Colon (tissue), 2 donors: ENCODE results near the gene SF3B3.

ENCODE experiments used
- FAIRE-seq: peaks from 2 replicates; lab custom pipeline; 2012; peaks lifted over from hg19 to GRCh38; lab: Jason Lieb, UNC
- donor health status: control.
- donor health status: control.

SF3B3 gene

DNA sequence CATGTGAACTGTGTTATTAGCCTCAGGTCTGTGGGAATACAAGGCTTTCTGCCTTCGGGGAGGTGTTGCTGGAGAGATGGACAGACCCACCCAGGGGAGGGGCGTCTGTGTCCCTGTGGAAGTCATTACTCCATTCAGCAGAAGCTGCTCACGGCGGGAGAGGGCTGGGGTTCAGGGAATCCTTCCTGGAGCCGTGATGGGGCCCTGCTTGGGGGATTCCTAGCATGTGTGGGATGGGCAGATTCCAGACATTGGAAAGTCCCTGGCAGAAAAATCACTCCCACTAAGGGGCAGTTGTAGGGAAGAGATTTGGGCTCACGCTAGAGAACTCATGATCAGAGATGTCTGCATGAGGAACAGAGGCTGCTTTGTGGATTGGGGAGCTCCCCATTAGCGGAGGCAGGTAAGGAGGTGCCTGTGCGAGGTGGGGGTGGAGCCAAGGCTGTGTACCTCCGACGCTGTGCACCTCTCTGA, 66.4 kb downstream of the SF3B3 start:
- FAIRE-seq: no peak

DNA sequence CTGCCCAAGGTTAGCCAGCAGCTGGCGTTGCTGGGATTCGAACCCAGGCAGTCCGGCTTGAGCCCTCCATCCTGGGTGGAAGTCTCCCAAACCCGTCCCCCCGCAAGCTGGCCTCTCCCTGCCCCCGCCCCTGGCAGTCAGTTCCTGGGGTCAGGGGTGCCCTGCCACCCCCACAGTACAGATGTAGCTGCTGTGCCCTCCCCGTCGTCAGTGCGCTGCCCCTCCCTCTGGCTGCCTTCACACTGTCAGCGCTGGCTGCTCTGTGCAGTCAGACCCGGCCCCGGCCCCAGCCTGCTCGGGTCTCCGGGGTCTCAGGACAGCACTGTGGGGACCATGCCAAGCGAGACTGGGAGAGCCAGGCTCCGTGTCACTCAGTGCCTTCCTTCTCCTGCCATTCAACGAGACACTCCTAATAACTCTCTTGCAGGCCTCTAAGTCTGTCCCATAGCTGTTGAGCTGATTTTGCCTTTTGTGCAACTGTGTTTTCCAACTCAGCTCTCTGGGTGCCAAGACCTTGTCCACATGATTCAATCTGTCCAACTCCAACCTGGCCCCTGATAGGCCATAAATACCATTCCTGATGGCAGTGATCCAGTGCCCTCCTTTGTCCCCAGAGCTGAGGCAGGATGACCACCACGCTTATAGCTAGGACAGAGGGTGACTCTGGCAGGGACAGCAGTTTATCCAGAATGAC, 67.3 kb downstream of the SF3B3 start:
- FAIRE-seq: no peak

DNA sequence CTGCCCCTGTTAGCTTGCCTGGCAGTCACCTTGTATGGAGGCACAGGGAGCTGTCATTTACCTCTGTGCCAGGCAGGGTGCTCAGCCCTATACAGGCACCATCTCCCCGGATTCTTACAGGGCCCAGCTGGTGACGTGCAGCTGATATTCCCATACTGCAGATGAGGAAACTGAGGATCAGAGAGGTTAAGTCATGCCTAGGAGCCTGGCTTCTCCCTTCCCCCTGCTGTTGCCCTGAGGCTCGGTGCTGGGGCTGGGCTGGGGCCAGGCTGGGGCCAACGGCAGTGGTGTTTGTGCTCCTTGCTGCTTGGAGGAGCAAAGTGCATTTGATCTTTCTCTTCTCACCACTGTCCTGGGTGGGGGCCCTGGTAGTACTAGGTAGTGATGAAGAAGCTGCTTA, 68.0 kb downstream of the SF3B3 start:
- FAIRE-seq: no peak

DNA sequence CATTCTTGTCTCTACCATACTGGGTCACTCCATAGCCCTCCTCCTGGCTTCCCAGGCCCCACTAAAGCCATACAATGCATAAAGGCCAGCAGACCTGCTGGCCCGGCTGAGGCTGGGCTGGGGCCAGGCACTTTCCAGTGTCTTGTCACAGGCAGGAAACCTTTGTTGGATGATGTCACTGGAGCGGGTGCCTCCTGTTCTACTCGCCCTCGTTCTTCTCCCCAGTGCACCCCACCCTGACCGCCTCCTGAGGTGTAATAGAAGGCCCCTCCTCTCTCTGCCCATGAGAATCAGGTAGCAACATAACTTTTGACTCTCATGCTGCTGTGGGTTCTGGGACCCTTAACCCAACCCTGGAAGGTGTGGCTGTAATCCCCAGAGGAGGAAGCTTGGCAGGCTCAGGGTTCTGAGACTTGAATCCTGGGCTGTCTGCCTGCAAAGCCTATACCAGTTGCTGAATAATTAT, 68.5 kb downstream of the SF3B3 start:
- no peak for FAIRE-seq

DNA sequence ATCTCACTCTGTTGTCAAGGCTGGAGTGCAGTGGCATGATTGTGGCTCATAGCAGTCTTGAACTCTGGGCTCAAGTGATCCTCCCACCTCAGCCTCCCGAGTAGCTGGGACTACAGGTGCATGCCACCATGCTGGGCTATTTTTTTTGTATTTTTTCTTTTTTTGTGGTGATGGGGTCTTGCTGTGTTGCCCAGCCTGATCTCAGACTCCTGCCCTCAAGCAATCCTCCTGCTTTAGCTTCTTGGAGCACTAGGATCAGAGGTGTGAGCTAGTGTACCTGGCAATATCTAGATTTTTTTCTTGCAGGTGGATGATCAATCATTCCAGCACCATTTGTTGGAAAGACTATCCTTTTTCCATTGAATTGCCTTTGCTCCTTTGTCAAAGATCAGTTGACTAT, 69.9 kb downstream of the SF3B3 start:
- FAIRE-seq: no peak

DNA sequence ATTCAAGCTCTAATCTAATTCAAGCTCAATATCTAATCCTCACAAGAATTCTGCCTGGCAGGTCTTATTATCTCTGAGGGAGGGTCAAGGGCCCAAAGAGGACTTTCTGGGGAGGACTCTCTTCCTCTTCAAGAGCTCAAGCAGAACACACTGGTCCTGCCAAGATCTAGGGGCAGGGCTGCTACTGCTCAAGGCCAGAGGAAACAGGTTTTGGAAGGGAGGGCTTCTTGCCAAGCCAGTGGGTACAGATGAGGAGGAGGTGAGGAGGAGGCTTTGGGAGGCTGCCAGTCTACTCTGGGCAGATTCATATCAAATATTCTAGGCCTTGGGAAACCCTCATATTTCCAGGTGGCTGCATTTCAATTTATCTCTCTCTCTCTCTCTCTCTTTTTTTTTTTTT, 71.0 kb downstream of the SF3B3 start:
- no peak for FAIRE-seq

DNA sequence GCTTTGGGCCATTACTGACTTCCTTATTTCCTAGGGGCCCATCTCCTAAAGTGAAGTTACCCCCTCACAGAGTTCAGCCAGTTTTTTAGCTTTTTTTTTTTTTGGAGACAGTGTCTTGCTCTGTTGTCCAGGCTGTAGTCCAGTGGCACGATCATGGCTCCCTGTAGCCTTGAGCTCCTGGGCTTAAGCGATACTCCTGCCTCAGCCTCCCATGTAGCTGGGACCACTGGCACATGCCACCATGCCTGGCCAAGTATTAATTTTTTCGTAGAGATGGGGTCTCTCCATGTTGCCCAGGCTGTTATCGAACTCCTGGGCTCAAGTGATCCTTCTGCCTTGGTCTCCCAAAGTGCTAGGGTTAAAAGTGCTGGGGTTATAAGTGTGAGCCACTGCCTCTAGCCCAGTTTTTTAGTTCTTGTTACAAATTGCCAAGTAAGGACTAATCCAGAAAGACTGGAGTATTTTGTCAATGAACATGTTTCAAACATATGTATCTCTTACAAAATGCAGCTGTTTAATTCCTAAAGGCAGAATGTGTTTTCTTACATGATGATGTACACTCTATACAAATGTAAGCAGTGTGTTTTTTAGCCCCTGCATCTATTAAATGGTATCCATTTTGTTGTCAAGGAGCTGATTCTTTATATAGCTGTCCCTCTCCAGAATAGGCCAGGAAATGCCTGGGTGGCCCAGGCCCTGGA, 73.7 kb downstream of the SF3B3 start:
- FAIRE-seq: no peak

DNA sequence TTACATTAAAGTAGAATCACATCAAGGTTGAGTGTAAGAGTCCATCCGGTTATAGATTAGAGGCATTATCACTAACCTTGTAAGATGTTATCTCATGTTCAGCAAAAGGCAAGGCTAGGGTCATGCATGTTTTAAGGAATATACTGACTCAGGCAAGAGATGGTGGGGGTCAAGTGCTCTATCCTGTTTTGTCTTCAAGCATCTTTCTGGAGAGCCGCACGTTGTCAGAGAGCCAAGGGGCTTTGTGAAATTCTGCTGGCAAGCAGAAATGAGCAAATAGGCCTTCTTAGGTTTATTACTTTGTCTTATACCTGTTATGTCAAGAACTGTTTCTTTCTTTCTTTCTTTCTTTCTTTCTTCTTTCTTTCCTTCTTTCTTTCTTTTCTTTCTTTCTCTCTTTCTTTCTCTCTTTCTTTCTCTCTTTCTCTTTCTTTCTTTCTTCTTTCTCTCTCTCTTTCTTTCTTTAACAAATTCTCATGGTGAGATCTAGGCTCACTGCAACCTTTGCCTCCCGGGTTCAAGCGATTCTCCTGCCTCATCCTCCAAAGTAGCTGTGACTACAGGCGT, 75.4 kb downstream of the SF3B3 start:
- FAIRE-seq: no peak

DNA sequence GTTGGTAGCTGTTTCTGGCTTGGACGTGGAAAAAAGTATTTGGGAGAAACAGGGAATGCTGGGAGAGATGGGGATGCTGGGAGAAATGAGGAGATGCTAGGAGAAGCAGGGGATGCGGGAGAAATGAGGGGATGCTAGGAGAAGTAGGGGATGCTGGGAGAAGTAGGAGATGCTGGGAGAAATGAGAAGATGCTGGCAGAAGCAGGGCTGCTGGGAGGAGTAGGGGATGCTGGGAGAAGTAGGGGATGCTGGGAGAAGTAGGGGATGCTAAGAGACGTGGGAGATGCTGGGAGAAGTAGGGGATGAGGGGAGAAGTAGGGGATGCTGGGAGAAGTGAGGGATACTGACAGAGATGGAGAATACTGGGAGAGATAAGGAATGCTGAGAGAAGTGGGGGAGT, 77.1 kb downstream of the SF3B3 start:
- FAIRE-seq: no peak

DNA sequence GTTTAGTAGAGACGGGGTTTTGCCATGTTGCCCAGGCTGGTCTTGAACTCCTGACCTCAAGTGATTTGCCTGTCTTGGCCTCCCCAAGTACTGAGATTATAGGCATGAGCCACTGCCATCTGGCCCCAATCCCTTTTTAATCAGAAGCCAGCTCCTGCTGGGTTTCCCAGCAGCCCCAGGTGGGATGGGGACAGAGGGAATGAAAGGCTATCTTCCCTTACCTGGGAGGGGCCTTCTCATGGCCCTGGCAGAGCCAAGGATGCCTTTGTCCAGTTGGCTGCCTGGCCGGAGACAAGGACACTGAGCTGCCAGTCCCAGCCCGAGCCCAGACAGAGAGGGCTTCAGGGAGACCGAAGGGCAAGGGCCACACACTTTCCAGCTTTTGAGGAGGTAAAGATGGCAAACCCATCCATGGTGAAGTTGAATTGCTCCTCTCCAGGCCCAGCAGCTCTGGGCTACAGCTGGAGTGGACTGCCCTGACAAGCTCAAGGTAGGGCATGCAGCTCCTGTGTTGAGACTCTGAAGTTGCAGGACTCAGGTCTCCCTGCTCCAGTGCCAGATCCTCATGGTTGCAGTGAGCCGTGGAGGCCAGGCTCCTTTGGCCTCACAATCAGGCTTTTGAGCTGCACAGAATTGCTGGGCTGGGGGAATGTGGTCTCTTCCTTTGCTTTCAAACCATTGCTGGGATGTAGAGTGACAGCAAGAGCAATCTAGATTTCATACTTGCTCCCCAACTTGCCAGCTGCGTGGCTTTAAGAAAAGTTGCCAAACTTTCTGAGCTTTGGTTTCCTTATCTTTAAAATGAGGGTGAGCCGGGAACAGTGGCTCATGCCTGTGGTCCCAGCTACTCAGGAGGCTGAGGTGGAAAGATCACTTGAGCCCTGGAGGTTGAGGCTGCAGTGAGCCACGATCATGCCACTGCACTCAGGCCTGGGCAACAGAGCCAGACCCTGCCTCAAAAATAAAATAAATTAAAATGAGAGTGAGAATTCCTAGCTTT, 78.3 kb downstream of the SF3B3 start:
- no peak for FAIRE-seq

DNA sequence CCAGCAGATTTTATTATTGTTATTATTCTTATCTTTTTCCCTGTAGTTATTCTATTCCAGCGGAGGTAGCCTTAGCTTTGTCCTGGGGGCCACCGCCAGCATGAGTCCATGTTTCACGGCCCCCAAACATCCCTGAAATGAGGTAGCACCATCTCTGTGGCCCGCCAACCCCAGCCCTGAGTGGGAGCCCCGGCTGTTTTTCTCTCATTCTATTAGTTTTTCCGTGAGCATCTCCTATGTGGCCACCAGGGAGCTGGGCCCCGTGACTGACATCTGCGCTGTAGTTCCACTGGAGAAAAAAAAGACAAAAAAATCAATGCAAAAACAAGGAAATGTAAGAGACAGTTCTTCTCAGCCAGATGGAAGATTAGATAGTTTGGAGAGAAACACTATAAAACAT, 79.2 kb downstream of the SF3B3 start:
- no peak for FAIRE-seq

DNA sequence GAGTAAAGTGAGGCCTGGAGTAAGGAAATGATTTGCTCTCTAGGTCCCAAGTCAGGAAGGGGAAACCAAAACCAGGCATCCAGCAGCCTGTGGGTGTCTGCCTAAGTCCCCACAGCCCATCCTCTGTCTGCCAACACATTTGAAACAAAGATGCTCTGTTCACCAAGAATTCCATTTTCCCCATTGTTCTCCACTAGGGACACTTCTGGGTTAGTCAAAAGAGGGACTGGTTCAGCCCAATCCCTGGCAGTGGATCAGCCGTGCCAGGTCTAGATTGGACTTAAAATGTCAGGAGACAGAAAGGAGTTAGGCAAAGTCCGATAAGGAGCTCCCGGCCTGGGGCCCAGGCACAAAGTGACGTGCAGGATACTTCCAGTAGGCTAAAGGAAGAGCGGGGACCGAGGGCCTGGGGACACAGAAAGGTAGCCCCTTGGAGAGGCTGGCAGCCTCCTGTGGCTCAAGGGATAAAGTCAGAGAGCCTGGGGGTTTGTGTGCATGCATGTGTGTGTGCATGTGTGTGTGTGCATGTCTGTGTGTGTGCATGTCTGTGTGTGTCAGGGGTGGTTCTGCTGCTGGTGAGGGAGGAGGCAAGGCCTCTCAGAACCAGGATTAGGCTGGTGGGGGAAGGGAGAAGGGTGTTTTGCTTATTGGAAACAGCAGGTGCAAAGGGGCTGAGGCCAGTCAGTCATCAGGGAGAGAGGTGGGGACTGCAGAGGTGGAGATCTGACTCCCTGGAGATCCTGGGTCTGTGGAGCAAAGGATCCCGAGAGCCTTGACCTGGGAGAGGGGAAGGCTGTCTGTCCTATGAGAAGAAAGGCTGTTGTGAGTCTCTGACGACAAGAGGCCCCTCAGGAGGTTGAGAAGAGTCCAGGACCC, 81.0 kb downstream of the SF3B3 start:
- no peak for FAIRE-seq

DNA sequence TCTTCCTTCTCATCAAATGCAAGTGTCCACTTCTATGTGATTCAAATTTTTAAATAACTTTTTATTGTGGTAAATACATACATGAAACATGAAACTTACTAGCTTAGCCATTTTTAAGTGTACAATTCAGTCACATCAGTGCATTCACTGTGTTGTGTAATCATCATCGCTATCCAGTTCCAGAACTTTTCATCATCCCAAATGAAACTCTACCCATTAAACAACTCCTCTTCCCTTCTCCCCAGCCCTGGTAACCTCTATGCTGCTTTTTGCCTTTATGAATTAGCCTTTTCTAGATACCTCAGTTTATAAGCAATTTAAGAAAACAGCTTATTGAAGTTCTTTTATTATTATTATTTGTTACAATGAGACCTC, 81.7 kb downstream of the SF3B3 start:
- no peak for FAIRE-seq

DNA sequence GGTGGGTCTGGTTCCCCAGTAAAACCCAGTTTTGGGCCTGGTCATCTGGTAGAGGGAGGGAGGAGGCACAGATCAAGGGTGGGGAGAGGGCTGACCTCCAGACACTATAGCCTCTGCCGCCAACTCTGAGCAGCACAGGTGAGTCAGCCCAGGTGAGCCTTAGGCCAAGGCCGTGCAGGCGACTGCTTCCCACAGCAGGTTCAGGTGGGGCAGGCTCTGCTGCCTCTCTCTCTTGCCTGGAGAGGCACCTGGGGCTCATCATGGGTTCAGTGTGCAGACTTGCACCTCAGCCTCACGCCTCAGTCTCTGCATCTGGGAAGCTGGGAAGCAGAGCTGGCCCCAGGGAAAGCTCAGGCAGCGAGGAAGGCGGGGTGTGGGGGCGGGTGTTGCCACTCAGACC, 84.9 kb downstream of the SF3B3 start:
- no peak for FAIRE-seq

DNA sequence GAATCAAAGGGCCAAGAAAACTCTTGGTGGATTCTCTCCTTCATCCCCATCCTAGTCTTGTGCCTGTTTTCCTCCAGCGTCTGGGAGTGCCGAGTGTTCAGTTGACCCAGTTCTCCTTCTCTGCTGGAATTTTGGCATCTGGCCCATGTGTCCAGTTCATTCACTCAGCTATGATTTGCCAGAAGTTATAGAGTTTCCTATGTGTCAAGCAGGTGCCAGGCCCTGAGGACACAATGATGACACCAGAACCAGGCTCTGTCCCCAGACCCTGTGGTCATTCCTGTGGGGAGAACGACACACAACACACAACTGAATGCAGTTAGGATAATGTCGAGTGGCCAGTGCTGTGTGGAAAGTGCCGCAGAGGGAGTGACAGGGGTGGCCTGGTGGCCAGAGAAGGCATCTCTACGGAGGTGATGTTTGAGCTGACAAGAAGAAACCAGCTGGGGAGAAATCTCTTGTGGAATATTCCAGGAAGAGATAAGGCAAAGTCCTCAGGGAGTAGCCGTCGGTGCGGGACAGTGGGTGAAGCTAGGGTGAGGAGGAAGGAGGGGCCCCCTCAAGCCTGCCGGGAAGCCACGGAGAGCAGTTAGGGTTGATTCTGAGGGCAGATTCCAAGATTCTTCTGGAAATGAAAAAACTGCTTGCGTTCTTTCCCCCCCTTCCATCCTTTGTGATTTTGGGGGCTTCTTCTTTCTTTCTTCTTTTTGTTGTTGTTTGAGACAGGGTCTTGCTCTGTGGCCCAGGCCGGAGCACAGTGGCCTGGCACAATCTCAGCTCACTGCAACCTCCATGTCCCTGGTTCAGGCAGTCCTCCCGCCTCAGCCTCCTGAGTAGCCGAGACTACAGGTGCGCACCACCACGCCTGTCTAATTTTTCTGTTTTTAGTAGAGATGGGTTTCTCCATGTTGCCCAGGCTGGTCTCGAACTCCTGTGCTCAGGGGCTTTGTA, 86.9 kb downstream of the SF3B3 start:
- no peak for FAIRE-seq

DNA sequence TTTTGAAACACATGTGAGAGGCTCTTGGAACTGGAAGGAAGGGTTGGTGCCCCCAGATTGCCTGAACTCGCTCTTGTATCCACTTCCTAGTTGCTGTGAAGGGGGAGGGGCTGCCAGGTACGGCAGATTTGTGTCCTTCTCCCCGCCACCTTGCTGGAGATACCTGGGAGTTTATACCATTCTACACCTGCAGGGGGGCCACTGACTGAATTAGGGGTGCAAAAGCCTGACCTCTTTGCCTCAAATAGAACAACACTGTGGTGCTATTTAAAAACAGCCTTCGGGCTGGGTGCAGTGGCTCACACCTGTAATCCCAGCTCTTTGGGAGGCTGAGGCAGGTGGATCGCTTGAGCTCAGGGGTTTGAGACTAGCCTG, 87.6 kb downstream of the SF3B3 start:
- FAIRE-seq: no peak

DNA sequence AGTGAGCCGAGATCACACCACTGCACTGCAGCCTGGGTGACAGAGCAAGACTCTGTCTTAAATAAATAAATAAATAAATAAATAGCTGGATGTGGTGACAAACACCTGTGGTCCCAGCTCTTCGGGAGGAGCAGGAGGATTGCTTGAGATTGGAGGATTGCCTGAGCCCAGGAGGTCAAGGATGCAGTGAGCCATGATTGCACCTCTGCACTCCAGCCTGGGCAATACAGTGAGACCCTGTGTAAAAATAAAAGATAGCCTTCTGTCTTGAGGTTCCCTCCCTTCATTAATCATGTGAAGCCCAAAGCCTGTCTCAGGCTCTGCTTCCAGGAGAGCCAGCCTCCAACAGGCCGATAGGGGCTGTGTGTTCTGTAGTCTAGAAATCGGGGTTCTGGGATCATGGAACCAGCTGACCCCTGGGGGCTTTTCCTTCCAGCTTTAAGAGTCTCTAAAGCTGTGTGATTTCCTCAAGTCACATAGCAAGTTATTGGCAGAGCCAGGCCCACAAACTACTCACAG, 88.2 kb downstream of the SF3B3 start:
- FAIRE-seq: no peak

DNA sequence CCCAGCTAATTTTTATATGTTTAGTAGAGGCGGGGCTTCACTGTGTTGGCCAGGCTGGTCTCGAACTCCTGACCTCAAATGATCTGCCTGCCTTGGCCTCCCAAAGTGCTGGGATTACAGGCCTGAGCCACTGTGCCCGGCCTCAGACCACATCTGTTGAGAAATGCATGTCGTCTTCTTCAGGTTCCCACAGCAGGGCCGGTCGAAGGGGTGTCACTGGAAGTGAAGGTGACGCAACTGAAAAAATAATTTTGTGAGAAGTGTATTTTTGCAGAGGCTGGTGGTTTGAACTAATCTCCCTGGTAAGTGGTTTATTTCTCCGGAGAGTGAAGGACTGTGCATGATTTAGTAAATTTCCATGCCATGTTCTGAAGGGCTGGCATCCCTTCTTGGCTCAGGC, 89.3 kb downstream of the SF3B3 start:
- no peak for FAIRE-seq

DNA sequence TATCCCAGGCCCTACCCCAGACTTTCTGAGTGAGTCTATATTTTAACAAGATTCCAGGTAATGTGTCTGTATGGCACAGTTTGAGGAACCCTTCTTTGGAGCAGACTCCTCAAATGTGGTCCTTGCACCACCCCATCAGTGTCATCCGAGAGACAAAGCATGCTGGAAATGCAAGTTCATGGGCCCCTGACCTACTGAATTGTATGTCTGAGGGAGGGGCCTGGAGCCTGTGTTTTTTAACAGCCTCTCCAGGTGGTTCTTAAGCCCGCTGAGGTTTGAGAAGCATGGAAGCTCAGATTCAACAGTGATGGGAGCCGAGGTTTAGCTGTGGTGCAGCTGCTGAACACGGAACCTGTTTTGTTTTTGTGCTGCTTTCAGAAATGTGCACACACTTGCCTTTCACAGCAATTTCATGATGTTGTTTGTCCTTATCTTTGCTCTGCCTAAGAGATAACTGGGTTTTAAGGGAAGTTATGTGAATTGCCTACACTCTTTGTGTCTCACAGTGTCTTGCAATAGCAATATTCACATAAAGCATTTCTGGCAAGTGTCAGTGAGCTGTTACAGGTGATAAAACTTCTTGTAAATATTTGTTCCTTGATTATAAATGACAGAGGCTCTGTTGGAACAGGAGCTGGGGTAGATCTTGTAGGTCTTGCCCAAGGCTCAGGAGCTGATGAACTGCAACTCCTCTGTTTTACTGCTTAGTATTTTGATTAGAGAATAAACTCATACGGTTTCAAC, 90.8 kb downstream of the SF3B3 start:
- FAIRE-seq: no peak
